ENCODE measurements around the gene MYF6. TPM values are rescaled to one million over a fixed set of nuclear protein-coding genes. Genes with fewer than 3 reads are reported as not detected.
A peak's percentile ranks its signal among the peaks of the same experiment; 100 is the strongest.

The MYF6 gene
- total and polyA plus RNA-seq, 4 donors: not detected

GRCh38 chr12:80710727-80711449, 3.5 kb downstream of the MYF6 start:
- no peak overlapping the region for H3K27ac ChIP-seq (ENCODE audit: low read depth in 1 of 2, low read length in 2 of 2)
- DNase-seq (no peak), ATAC-seq (ENCODE audit: low FRiP score) (no peak)
- intact Hi-C loops (cut with DNase I): no loop called here
- no peak overlapping the region for H3K4me3 ChIP-seq (ENCODE audit: low read length in 2 of 2)
- H3K9me3 ChIP-seq (ENCODE audit: control insufficient read depth, low read length): peaks cover 1% of the 10 kb centered on the region
- no peaks in the 10 kb centered on the region for H3K36me3 ChIP-seq (ENCODE audit: control insufficient read depth in 1 of 2, insufficient read depth in 2 of 2, low read length in 1 of 2)
- no peaks in the 10 kb centered on the region for H3K4me1 ChIP-seq (ENCODE audit: control insufficient read depth in 1 of 2, insufficient read depth in 2 of 2, low read length in 2 of 2)
- WGBS, 2 donors: 97 to 100% methylated on average over 1 of the region's 1 CpG
- no peaks in the 10 kb centered on the region for H3K27me3 ChIP-seq (ENCODE audit: control insufficient read depth in 1 of 2, insufficient read depth in 2 of 2, low read length in 1 of 2)

- no peak overlapping the region for H3K27ac ChIP-seq (ENCODE audit: low read depth in 1 of 2, low read length in 2 of 2)
- no peaks in the 10 kb centered on the region for H3K27me3 ChIP-seq (ENCODE audit: control insufficient read depth in 1 of 2, insufficient read depth in 2 of 2, low read length in 1 of 2)
- H3K4me1 ChIP-seq (ENCODE audit: control insufficient read depth in 1 of 2, insufficient read depth in 2 of 2, low read length in 2 of 2): no peaks in the 10 kb centered on the region
- DNase-seq (no peak), ATAC-seq (ENCODE audit: low FRiP score) (no peak)
- intact Hi-C loops (cut with DNase I): no loop called here
- no peaks in the 10 kb centered on the region for H3K36me3 ChIP-seq (ENCODE audit: control insufficient read depth in 1 of 2, insufficient read depth in 2 of 2, low read length in 1 of 2)
- WGBS, 2 donors: 86 to 100% methylated on average over 1 of the region's 1 CpG
- H3K9me3 ChIP-seq (ENCODE audit: control insufficient read depth, low read length): peaks cover 1% of the 10 kb centered on the region
- H3K4me3 ChIP-seq (ENCODE audit: low read length in 2 of 2): no peak overlapping the region
Observed at GRCh38 chr12:80711866-80712265, 4.4 kb downstream of the MYF6 start.

GRCh38 chr12:80712866-80713265, 5.4 kb downstream of the MYF6 start:
- Histone ChIP-seq H3K27me3 (ENCODE audit: control insufficient read depth in 1 of 2, insufficient read depth in 2 of 2, low read length in 1 of 2) (no peaks in the 10 kb centered on the region), H3K36me3 (ENCODE audit: control insufficient read depth in 1 of 2, insufficient read depth in 2 of 2, low read length in 1 of 2) (no peaks in the 10 kb centered on the region), H3K27ac (ENCODE audit: low read depth in 1 of 2, low read length in 2 of 2) (no peak overlapping the region), H3K4me3 (ENCODE audit: low read length in 2 of 2) (no peak overlapping the region), H3K9me3 (ENCODE audit: control insufficient read depth, low read length) (peaks cover 3% of the 10 kb centered on the region), H3K4me1 (ENCODE audit: control insufficient read depth in 1 of 2, insufficient read depth in 2 of 2, low read length in 2 of 2) (no peaks in the 10 kb centered on the region)
- ATAC-seq (ENCODE audit: low FRiP score): no peak
- intact Hi-C loops (cut with DNase I): no loop called here
- DNase-seq: no peak

GRCh38 chr12:80713419-80713818, 6.0 kb downstream of the MYF6 start:
- ATAC-seq (ENCODE audit: low FRiP score): no peak
- 65 to 74% methylated on average over 4 of the region's 4 CpGs for WGBS, 2 donors

GRCh38 chr12:80714055-80714454, 6.6 kb downstream of the MYF6 start:
- WGBS, 2 donors: 13 to 14% methylated on average over 16 of the region's 16 CpGs
- ATAC-seq (ENCODE audit: low FRiP score): no peak
- no peaks in the 10 kb centered on the region for H3K27me3 ChIP-seq (ENCODE audit: control insufficient read depth in 1 of 2, insufficient read depth in 2 of 2, low read length in 1 of 2)
- DNase-seq: no peak
- no peaks in the 10 kb centered on the region for H3K4me1 ChIP-seq (ENCODE audit: control insufficient read depth in 1 of 2, insufficient read depth in 2 of 2, low read length in 2 of 2)
- peaks cover 2% of the 10 kb centered on the region for H3K9me3 ChIP-seq (ENCODE audit: control insufficient read depth, low read length)
- no peak overlapping the region for H3K27ac ChIP-seq (ENCODE audit: low read depth in 1 of 2, low read length in 2 of 2)
- intact Hi-C loops (cut with DNase I): no loop called here
- no peaks in the 10 kb centered on the region for H3K36me3 ChIP-seq (ENCODE audit: control insufficient read depth in 1 of 2, insufficient read depth in 2 of 2, low read length in 1 of 2)
- H3K4me3 ChIP-seq (ENCODE audit: low read length in 2 of 2): peak overlapping the region; percentile 21 to 46

More at GRCh38 chr12:80713419-80713818, 6.0 kb downstream of the MYF6 start:
- Histone ChIP-seq H3K27me3 (ENCODE audit: control insufficient read depth in 1 of 2, insufficient read depth in 2 of 2, low read length in 1 of 2) (no peaks in the 10 kb centered on the region), H3K27ac (ENCODE audit: low read depth in 1 of 2, low read length in 2 of 2) (no peak overlapping the region), H3K9me3 (ENCODE audit: control insufficient read depth, low read length) (peaks cover 3% of the 10 kb centered on the region), H3K4me1 (ENCODE audit: control insufficient read depth in 1 of 2, insufficient read depth in 2 of 2, low read length in 2 of 2) (no peaks in the 10 kb centered on the region), H3K36me3 (ENCODE audit: control insufficient read depth in 1 of 2, insufficient read depth in 2 of 2, low read length in 1 of 2) (no peaks in the 10 kb centered on the region), H3K4me3 (ENCODE audit: low read length in 2 of 2) (peak overlapping the region in 1 of 2 donors; percentile 46)
- DNase-seq: no peak
- intact Hi-C loops (cut with DNase I): no loop called here

- H3K36me3 ChIP-seq (ENCODE audit: control insufficient read depth in 1 of 2, insufficient read depth in 2 of 2, low read length in 1 of 2): no peaks in the 10 kb centered on the region
- intact Hi-C loops (cut with DNase I): no loop called here
- H3K4me3 ChIP-seq (ENCODE audit: low read length in 2 of 2): no peak overlapping the region
- no peaks in the 10 kb centered on the region for H3K27me3 ChIP-seq (ENCODE audit: control insufficient read depth in 1 of 2, insufficient read depth in 2 of 2, low read length in 1 of 2)
- H3K4me1 ChIP-seq (ENCODE audit: control insufficient read depth in 1 of 2, insufficient read depth in 2 of 2, low read length in 2 of 2): no peaks in the 10 kb centered on the region
- WGBS, 2 donors: 69 to 78% methylated on average over 3 of the region's 3 CpGs
- H3K9me3 ChIP-seq (ENCODE audit: control insufficient read depth, low read length): peaks cover 2% of the 10 kb centered on the region
- H3K27ac ChIP-seq (ENCODE audit: low read depth in 1 of 2, low read length in 2 of 2): no peak overlapping the region
- ATAC-seq (ENCODE audit: low FRiP score) (no peak), DNase-seq (no peak)
Observed at GRCh38 chr12:80714846-80715245, 7.4 kb downstream of the MYF6 start.

GRCh38 chr12:80715713-80716249, 8.3 kb downstream of the MYF6 start:
- Histone ChIP-seq H3K27ac (ENCODE audit: low read depth in 1 of 2, low read length in 2 of 2) (no peak overlapping the region), H3K9me3 (ENCODE audit: control insufficient read depth, low read length) (peaks cover 2% of the 10 kb centered on the region), H3K4me1 (ENCODE audit: control insufficient read depth in 1 of 2, insufficient read depth in 2 of 2, low read length in 2 of 2) (no peaks in the 10 kb centered on the region), H3K4me3 (ENCODE audit: low read length in 2 of 2) (no peak overlapping the region), H3K27me3 (ENCODE audit: control insufficient read depth in 1 of 2, insufficient read depth in 2 of 2, low read length in 1 of 2) (no peaks in the 10 kb centered on the region), H3K36me3 (ENCODE audit: control insufficient read depth in 1 of 2, insufficient read depth in 2 of 2, low read length in 1 of 2) (no peaks in the 10 kb centered on the region)
- DNase-seq (no peak), ATAC-seq (ENCODE audit: low FRiP score) (no peak)
- intact Hi-C loops (cut with DNase I): no loop called here
- WGBS, 2 donors: 61 to 67% methylated on average over 10 of the region's 10 CpGs

GRCh38 chr12:80716696-80717469, 9.4 kb downstream of the MYF6 start, which contains the start of gene MYF5:
Gene MYF5, plus strand, starts transcription at chr12:80716912. Its CDS starts 152 bp downstream, at chr12:80717064.
- intact Hi-C loops (cut with DNase I): no loop called here
- ATAC-seq (ENCODE audit: low FRiP score) (peak; percentile 42), DNase-seq (no peak)
- peaks cover 2% of the 10 kb centered on the region for H3K9me3 ChIP-seq (ENCODE audit: control insufficient read depth, low read length)
- no peak within 1 kb of the TSS for H3K27ac ChIP-seq (ENCODE audit: low read depth in 1 of 2, low read length in 2 of 2)
- H3K27me3 ChIP-seq (ENCODE audit: control insufficient read depth in 1 of 2, insufficient read depth in 2 of 2, low read length in 1 of 2): no peaks in the 10 kb centered on the region
- no peaks in the 10 kb centered on the region for H3K4me1 ChIP-seq (ENCODE audit: control insufficient read depth in 1 of 2, insufficient read depth in 2 of 2, low read length in 2 of 2)
- 35 to 45% methylated on average over 45 of the region's 45 CpGs for WGBS, 2 donors
- H3K4me3 ChIP-seq (ENCODE audit: low read length in 2 of 2): no peak within 1 kb of the TSS
- H3K36me3 ChIP-seq (ENCODE audit: control insufficient read depth in 1 of 2, insufficient read depth in 2 of 2, low read length in 1 of 2): no peaks in the 10 kb centered on the region

All from aorta (tissue), 5 donors.